ENCODE results near the gene PIP5K1C. TPM values are rescaled to one million over a fixed set of nuclear protein-coding genes. Genes with fewer than 3 reads are reported as not detected.

Gene PIP5K1C
- total RNA-seq, 1 experiment from 2014 or later = 26.9 TPM

DNA sequence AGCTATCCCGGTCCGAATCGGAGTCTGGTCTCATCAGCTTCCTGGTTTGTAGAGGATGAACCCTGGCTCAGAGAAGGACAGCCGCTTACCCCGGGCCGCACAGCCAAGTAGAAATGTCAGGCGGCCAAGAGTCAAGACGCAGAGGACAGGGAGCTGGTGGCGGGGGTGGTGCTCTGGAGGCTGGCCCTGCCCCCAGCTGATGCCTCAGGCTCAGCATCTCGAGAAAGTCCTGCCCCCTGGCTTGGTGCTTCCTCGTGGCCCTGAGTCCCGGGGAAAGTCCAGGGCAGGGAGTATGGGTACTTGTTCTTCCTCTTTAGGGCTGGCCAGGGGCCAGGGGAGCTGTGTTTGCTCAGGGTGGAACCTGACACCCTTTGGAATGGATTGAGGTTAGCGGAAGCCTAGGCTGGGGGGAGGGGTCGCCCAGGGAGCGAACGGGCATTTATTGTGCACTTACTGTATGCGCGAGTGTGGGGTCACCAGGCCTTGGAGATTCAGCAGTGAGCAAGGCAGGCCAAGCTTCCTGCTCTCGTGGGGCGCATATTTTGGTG is 10.1 kb upstream of the PIP5K1C start:
- H3K9me3 ChIP-seq (ENCODE audit: control insufficient read depth in 1 of 2, insufficient read depth in 1 of 2, low read depth in 1 of 2, low read length in 2 of 2) = no peaks in the 10 kb centered on the region
- H3K4me1 ChIP-seq (ENCODE audit: control insufficient read depth in 1 of 2, insufficient read depth in 2 of 2, low read length in 2 of 2) = peaks cover 62 to 84% of the 10 kb centered on the region in 2 experiments
- no peaks in the 10 kb centered on the region for H3K9me2 ChIP-seq (ENCODE audit: insufficient read depth)
- DNase-seq (ENCODE audit: low read depth, low spot score) (peak; percentile 83), ATAC-seq (peak; percentile 70)
- RAD21 ChIA-PET (ENCODE audit: low non-redundant PET in 1 of 2, low total read pairs in 2 of 2, uncharacterized antibody in 2 of 2, unreplicated experiment in 2 of 2) = interaction anchor here in 1 of 2 experiments (0.5 to 0.9 kb wide), 2 partner anchors 10 to 56 kb away, joined by 5 to 8 read pairs; no protein-coding TSS in a partner anchor
- TF ChIP-seq POLR2AphosphoS5 (IDR thresholded peaks at IDR 0.05; ENCODE audit: low read depth, low read length) = peak; percentile 58; the same call in 1 of the 2 replicates
- TF ChIP-seq, protein P1, sequence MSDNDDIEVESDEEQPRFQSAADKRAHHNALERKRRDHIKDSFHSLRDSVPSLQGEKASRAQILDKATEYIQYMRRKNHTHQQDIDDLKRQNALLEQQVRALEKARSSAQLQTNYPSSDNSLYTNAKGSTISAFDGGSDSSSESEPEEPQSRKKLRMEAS (IDR thresholded peaks at IDR 0.05) = peak; percentile 82
- TF ChIP-seq, protein P2, sequence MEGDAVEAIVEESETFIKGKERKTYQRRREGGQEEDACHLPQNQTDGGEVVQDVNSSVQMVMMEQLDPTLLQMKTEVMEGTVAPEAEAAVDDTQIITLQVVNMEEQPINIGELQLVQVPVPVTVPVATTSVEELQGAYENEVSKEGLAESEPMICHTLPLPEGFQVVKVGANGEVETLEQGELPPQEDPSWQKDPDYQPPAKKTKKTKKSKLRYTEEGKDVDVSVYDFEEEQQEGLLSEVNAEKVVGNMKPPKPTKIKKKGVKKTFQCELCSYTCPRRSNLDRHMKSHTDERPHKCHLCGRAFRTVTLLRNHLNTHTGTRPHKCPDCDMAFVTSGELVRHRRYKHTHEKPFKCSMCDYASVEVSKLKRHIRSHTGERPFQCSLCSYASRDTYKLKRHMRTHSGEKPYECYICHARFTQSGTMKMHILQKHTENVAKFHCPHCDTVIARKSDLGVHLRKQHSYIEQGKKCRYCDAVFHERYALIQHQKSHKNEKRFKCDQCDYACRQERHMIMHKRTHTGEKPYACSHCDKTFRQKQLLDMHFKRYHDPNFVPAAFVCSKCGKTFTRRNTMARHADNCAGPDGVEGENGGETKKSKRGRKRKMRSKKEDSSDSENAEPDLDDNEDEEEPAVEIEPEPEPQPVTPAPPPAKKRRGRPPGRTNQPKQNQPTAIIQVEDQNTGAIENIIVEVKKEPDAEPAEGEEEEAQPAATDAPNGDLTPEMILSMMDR (IDR thresholded peaks at IDR 0.05 in 2 of 3, conservative IDR thresholded peaks at IDR 0.05 in 1 of 3; ENCODE audit: borderline replicate concordance in 1 of 3, insufficient read depth in 1 of 3, low read depth in 2 of 3, low read length in 2 of 3) = no peak
- TF ChIP-seq, protein P3, sequence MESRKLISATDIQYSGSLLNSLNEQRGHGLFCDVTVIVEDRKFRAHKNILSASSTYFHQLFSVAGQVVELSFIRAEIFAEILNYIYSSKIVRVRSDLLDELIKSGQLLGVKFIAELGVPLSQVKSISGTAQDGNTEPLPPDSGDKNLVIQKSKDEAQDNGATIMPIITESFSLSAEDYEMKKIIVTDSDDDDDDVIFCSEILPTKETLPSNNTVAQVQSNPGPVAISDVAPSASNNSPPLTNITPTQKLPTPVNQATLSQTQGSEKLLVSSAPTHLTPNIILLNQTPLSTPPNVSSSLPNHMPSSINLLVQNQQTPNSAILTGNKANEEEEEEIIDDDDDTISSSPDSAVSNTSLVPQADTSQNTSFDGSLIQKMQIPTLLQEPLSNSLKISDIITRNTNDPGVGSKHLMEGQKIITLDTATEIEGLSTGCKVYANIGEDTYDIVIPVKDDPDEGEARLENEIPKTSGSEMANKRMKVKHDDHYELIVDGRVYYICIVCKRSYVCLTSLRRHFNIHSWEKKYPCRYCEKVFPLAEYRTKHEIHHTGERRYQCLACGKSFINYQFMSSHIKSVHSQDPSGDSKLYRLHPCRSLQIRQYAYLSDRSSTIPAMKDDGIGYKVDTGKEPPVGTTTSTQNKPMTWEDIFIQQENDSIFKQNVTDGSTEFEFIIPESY (IDR thresholded peaks at IDR 0.05; ENCODE audit: extremely low read depth, insufficient replicate concordance, low read length) = peak; percentile 39
- peak; percentile 89 for TF ChIP-seq SP1 (IDR thresholded peaks at IDR 0.05; ENCODE audit: low read depth)
- no peak for TF ChIP-seq JUND (IDR thresholded peaks at IDR 0.05)
- peak overlapping the region; percentile 61 for H2AFZ ChIP-seq (ENCODE audit: low read depth, low read length, poor library complexity, severe bottlenecking)
- H3K36me3 ChIP-seq (ENCODE audit: control insufficient read depth in 1 of 2, insufficient read depth in 2 of 2, low read length in 2 of 2) = no peaks in the 10 kb centered on the region
- no peaks in the 10 kb centered on the region for H4K20me1 ChIP-seq (ENCODE audit: insufficient read depth)
- BruUV-seq (replicated peaks) = no TSS peak
- intact Hi-C loops (cut with micrococcal nuclease) = no loop called here
- POLR2A ChIA-PET = interaction anchor here (0.6 to 1.4 kb wide), 6 partner anchors 12 to 914 kb away, joined by 3 to 6 read pairs (median 4); partner anchors contain the start of genes APBA3 and MRPL54
- peak overlapping the region; percentile 2 to 47 for H3K4me3 ChIP-seq (replicated peaks in 1 of 2; ENCODE audit: low read depth in 1 of 2, low read length in 2 of 2)
- CTCF ChIA-PET = interaction anchor here (1.0 to 2.1 kb wide), 4 partner anchors 8 to 139 kb away, joined by 4 to 15 read pairs (median 4); partner anchors contain the start of gene APBA3
- no peaks in the 10 kb centered on the region for H3K27me3 ChIP-seq (ENCODE audit: insufficient read depth, low read length)
- no peaks in the 10 kb centered on the region for H3K79me2 ChIP-seq (ENCODE audit: insufficient read depth, low read length)
- H3K9ac ChIP-seq (ENCODE audit: low read length) = peak overlapping the region; percentile 42; the same call in 1 of the 2 replicates
- peak overlapping the region; percentile 80 for H3K27ac ChIP-seq (ENCODE audit: low read depth, low read length)
- peak overlapping the region; percentile 92 for H3K4me2 ChIP-seq (ENCODE audit: low read length)
